NCI-H146 (cell line): ENCODE results near the gene RSRC2.
"Not testable (repeated sequence)": the region's sequence is repeated elsewhere in the genome, so short reads cannot be mapped to it uniquely, and the experiment has no call there.

ENCODE experiments used
- DNase-seq: peaks from one replicate; lab custom pipeline; 2025; lab: John Stamatoyannopoulos, UW

The RSRC2 gene

GRCh38 chr12:122517877-122518276, 8.9 kb downstream of the RSRC2 start:
- no peak for DNase-seq

DNA sequence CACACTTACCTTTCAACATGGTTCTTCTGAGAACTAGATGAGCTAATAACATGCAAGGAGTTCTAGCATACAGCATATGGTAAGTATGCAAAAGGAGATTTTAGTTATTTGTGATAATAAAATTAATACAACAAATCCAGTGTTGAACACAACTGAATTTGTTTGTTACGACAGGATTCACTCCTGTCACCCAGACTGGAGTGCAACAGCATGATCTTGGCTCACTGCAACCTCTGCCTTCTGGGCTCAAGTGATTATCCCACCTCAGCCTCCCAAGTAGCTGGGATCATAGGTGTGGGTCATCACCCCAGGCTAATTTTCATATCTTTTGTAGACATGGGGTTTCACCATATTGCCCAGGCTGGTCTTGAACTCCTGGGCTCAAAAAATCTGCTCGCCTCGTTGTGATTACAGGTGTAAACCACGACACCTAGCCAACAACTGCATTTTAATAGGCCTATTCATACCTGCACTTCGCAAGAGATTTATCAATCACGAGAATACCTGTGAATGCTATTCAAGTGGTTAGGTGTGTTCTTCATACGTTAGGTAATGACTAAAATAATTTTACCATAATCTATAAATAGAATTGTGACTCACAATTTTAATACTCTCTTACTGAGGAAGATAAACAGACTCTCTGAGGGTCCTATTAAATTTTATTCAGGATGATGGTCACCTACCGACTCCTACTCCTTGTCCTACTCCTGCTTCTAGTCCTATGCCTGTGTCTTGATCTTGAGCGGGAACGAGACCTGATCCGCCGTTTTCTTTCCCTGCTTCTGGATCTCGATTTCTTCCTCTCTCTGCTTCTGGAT, 10.0 kb downstream of the RSRC2 start:
- no peak for DNase-seq

- DNase-seq: no peak
Measured at GRCh38 chr12:122515275-122515674, 11.5 kb downstream of the RSRC2 start.

DNA sequence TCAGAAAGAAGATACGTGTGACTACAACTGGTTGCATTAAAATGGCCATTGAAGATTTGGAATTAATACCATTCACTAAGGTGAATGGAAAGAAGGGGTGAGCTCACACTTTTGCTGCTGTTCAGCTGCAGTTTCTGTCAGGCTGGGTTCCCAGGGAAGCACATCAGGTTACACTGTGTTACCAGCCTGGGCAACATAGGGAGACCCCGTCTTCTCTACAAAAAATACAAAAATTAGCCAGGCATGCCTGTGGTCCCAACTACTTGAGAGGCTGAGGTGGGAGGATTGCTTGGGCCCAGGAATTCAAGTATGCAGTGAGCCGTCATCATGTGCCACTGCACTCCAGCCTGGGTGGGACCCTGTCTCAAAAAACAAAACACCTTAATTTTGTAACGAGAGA, 13.1 kb downstream of the RSRC2 start:
- DNase-seq: no peak

GRCh38 chr12:122513028-122513427, 13.7 kb downstream of the RSRC2 start:
- DNase-seq: not testable (repeated sequence)

GRCh38 chr12:122508163-122508562, 18.6 kb downstream of the RSRC2 start:
- DNase-seq: no peak

DNA sequence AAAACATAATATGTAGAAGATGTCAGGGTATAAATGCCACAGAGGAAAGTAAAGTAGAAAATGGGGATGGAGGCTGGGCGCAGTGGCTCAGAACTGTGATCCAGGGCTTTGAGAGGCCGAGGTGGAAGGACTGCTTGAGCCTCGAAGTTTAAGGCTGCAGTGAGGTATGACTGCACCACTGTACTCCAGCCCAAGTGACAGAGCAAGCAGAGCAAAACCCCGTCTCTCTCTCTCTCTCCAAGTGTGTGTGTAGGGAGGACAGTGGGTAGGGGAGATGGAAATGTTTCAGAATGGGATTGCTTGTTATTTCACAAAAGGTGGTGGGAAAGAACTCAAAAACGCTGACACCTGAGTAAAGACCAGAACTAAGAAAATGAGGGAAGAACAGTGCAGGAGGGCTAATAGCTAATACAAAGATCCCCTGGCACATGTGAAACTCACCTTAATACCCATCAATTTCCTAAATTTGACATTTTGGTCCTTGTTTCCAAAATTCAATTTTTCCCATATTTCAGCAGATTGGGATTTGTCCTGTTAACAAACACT, 20.3 kb downstream of the RSRC2 start:
- DNase-seq: no peak

- DNase-seq: no peak
Measured at GRCh38 chr12:122505419-122506051, 21.2 kb downstream of the RSRC2 start.

- DNase-seq: no peak
Measured at GRCh38 chr12:122503783-122504590, 22.7 kb downstream of the RSRC2 start.

GRCh38 chr12:122503147-122503751, 23.5 kb downstream of the RSRC2 start:
- no peak for DNase-seq

DNA sequence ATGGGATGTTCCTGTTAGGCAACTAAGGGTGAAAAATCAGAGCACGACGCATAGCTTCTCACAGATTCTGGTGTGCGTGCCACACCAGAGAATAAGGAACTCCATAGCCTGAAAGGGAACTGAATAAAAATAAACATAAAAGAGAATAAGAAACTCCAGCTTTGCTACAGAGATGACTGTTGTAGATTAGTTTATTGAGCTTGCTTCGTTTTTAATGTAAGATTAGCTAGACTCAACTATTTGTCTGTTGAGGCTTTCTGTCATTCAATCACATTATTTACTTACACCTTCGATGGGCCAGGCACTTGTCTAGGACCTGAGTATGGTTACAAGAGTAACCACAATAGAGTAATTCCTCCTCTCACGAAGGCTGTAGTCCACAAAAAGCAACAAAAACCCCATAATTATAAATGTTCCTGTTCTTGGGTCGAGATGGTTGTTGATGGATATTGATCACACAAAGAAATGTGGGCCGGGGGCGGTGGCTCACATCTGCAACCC, 25.2 kb downstream of the RSRC2 start:
- no peak for DNase-seq

- DNase-seq: peak; percentile 98
Measured at GRCh38 chr12:122500685-122501488, 25.8 kb downstream of the RSRC2 start, which contains the start of gene ZCCHC8. TSS of gene ZCCHC8 (minus strand) at chr12:122500932. CDS start at chr12:122500840, 92 bp downstream.

DNA sequence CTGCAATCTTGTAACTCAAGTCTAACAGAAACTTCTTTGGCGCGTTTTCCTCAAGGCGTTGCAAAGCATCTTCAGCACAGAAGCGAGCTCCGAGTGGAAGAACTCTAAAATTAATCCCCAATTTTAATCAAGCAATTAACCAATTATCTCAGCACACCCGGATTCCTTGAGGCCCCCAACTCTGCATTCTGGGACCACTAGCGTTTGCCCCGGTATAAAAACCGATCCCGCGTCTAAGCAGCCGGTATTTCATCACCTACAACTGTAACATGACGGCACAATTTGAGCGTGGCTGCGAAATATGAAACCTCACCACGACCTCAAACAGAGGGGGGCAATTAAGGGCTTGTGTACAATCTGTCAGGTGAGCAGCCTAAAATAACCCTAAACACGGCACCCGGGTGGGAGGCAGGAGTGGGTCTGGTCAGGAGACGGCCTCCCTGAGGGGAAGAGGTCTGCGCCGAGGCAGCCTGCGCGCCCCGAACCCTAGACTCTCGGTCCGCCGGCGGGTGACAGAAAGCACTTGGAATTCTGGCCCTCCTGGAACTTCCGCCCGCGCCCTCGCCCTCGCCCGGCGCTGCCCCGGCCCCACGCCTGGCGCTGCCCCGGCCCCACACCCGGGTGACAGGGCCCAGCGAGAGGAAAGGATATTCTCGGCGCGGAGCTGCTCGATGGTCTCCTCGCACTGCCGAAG, 26.6 kb downstream of the RSRC2 start:
- peak; percentile 80 for DNase-seq

DNA sequence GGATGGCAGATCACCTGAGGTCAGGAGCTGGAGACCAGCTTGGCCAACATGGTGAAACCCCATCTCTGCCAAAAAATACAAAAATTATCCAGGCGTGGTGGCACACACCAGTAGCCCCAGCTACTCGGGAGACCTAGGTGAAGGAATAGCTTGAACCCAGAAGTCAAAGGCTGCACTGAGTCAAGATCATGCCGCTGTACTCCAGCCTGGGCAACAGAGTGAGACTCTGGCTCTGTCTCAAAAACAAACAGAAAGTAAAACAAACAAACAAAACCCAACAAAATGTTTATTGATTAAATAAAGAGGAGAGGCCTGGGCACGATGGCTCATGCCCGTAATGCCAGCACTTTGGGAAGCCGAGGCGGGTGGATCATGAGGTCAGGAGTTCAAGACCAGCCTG, 31.5 kb downstream of the RSRC2 start:
- DNase-seq: no peak

- not testable (repeated sequence) for DNase-seq
Measured at GRCh38 chr12:122493222-122493621, 33.5 kb downstream of the RSRC2 start.

DNA sequence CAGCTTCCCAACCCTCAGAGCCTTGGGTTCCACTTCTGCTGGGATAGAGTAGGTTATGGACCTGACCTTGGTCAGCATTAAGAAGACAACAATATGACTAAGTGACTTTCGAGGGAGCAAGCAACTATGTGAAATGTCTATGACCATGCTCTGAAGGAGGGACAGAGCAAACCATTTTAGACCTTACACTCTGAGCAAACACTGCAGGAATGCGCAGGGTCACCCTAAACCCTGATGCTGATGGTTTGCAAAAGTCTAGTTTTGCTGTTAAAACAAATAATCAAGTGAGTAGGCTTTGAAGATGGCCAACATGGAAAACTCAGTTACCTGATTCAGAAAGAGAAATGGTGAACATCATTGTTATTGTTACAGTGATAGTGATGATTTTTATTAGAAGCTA, 34.7 kb downstream of the RSRC2 start:
- no peak for DNase-seq

DNA sequence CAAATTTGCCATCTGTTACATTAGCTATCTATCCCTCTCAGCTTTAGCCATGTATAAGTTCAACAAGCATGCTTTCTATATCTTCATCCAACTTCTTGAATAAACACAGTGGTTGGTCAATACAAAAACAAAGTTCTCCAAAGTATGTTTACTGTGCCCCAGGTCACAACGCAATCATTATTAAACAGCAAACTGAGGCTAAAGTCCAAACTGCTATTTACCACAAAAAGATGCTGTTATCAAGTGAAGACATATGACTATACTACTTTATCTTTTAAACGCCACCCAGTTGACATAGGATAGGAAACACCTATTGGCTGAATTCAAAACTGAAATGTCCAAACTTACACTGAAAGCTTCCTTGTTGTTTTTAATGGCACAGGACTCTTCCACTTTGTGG, 37.7 kb downstream of the RSRC2 start:
- no peak for DNase-seq

DNA sequence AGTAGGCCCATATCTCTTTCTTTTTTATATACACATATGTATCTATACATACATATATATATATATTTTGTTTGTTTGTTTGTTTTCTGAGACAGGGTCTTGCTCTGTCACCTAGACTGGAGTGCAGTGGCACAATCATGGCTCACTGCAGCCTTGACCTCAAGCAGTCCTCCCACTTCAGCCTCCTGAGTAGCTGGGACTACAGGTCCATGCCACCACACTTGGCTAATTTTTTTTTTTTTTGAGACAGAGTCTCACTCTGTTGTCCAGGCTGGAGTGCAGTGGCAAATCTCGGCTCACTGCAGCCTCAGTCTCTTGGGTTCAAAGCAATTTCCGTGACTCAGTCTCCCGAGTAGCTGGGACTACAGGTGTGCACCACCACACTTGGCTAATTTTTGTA, 38.9 kb downstream of the RSRC2 start:
- DNase-seq: not testable (repeated sequence)

- no peak for DNase-seq
Measured at GRCh38 chr12:122486805-122487426, 39.8 kb downstream of the RSRC2 start.

DNA sequence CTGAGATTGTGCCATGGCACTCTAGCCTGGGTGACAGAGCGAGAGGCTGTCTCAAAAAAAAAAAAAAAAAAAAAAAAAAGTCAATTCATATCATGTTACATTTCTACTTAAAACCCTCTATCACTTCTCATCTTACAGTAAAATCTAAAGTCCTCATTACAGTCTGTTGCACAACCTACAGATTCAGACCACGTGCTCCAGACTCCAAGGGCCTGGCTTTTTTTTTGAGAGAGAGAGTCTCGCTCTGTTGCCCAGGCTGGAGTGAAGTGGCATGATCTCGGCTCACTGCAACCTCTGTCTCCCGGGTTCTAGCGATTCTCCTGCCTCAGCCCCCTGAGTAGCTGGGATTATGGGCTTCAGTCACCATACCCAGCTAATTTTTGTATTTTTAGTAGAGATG, 40.4 kb downstream of the RSRC2 start:
- DNase-seq: not testable (repeated sequence)
